HG03135 (cell line): ENCODE measurements around the gene CD3E.
"Not testable (repeated sequence)": the region's sequence is repeated elsewhere in the genome, so short reads cannot be mapped to it uniquely, and the experiment has no call there.

ENCODE experiments used
- ATAC-seq: cut with Tn5 transposase; IDR thresholded peaks from one replicate; pipeline ENCODE4 v1.9.1; 2021; ENCODE audit warnings: mild to moderate bottlenecking, moderate library complexity; ENCODE audit not compliant: unreplicated experiment

Gene CD3E

DNA sequence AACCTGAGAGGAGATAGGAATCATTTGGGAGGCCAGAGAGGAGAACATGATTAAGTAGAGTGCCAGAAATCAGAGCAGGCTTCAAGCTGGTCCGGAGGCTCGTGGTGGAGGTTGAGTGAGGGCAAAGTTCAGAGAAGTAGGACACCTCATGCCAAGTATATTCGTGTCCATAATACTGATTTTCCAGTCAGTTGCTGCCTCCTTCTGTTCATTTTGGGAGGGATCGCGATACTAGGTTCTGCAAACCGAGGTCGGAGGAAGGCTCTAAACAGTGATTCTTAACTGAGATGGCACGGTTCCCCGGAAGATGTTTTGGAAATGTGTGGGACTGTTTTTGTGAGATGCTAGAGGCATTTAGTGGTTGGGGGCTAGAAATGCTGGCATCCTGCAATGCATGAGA is 13.6 kb upstream of the CD3E start:
- ATAC-seq, result no peak

DNA sequence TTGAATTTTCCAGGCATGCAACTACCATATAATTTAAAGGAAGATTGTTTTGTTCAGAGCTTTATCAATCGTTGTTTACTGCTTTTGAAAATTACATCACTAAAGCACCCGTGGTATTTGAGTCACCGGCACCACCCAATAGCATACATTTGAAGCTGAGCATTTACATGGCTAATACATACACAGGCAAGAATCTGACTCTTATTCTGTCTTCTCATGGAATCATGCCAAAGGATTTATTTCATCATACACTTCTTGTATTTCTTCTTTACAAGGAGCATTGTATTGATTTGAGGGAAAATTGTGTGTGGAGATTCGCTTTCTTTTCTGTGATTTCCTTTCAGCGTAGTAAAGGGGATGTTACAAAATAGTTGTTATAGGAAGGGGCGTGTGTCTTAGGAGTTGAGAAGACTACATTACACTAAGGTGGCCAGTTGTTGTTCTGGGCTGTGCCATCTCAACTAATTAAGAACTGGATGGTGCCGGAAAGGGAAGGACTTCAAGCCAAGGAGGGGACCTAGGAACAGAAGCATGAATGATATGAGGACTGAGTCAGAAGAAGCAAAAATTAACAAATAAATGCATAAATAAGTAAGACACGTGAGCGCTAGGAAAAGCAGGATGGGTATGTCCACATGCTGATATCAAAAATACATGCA is 12.9 kb upstream of the CD3E start:
- no peak for ATAC-seq

DNA sequence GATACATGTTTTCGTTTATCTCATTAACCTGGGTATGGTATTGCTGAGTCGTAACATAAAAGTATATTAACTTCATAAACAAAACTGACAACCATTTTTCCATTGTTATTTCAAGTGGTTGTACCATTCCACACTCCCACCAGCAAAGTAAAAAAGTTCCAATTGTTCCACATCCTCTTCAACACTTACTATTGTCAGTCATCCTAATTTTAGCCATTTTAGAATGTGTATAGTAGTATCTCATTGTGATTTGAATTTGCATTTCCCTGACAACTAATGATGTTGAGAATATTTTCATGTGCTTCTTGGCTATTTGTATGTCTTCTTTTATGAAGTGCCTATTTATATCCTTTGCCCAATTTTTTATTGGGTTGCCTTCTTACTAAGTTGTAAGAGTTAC is 10.5 kb upstream of the CD3E start:
- no peak for ATAC-seq

DNA sequence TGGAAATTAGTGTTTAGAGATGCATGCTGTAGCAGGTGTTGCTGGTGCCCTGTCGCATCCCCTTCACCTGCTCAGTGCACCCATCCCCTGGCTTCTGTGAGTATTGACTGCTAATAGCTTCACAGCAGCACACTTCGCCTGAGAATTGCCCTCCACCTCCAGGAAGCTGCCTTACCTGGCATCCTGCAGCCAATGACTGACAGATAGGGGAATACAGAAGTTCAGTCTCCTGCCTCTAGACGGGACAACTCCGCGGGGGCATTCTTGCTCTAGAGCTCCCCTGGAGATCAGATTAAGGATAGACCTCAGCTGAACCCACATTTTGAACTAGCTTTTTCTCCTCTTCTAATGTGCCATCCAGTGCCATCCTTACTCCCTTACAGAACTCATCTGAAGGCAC is 9.3 kb upstream of the CD3E start:
- ATAC-seq, result no peak

DNA sequence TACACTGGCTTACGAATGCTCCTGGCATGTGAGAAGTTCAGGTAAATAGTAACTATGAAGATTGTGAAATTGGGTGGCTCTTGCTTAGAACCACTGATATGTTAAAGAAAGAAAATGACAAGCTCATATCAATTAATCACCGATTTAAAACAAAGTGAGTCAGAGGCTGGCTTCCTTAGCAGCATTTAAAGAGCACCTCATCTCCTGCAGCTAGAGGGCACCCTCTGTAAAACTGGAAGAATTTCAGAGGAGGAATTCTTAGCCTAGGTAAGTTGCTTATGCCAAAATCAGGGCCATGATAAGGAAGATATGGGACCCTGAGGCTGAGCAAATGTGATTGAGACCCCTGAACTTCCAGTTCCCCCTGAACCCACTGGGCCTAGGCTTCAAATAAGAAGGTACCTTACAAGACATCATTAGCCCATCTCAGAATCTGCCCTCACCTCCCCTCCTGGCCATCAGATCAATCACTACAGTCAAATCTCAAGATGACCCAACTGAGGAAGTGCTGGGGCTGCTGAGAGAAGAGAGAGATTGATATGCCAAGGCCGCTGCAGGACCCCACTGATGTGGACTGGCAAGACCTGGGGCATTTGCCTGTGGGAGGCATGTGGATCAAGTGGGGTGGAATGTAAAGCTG is 8.6 kb upstream of the CD3E start:
- no peak for ATAC-seq

DNA sequence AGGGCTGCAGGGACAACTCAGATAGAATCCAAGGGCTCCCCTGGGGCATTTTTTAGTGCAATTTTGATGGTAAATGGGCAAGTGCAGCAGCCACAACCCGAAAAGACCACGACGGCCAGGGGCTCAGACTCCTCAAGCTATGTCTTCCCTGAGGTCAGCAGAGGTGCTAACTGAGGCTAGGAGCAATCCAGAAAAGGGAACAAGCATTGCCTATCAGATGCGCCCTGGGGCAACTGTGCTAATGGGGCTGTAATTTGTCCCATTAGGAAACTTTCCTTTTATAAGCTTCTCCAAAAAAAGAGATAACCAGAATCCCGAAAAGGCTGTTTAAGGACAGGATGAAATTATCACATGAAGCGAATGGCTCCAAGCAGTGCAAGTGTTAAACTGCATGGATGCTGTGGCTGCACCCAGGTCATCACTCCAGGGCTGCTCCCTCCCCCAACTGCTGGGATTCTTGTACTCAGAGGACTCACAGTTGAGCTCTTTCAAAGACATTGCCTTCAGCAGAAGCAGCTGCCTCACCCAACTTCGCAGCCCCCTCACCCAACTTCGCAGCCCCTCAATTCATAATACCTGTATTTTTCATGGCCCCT is 2.8 kb upstream of the CD3E start:
- ATAC-seq, result no peak

DNA sequence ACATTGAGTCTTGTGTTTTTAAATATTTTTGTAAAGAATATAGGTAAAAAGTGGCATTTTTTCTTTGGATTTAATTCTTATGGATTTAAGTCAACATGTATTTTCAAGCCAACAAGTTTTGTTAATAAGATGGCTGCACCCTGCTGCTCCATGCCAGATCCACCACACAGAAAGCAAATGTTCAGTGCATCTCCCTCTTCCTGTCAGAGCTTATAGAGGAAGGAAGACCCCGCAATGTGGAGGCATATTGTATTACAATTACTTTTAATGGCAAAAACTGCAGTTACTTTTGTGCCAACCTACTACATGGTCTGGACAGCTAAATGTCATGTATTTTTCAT is 333 bp upstream of the CD3E start:
- ATAC-seq, result no peak

DNA sequence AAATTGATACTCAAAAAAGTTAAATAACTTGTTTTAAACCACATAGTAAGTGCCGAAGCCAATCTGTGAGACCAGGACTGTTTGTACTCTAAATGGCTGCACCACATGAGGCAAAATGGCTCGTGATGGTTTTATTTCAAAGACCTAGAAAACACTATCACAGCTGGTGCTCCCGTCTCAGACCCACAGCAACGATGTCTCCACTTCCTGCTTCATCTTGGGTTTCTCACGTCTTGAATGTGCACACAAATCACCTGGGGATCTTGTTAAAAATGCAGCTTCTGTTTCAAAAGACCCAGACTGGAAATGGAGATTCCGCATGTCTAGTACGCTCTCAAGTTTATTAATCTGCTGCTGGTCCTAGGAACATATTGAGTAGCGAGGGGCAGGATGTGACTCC is 1.2 kb downstream of the CD3E start:
- ATAC-seq, result no peak

DNA sequence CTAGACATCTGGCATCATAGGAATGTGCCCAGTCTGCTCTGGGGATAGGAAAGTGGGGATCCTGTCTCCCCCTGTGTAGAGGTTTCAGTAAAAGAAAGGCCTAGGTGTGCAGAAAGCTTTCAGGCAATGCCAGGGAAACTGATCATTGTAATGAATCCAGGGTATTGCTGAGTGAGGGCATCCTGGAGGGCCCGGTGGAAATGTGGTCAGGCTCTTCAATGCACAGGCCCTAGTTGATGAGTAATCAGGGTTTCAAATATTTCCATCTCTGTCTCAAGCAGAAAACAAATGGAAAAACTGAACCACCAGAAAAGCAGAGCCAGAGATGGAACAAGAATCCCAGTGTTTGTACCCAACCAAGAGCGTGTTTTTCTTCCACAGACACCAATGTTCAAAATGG is 2.0 kb downstream of the CD3E start:
- ATAC-seq, result no peak

DNA sequence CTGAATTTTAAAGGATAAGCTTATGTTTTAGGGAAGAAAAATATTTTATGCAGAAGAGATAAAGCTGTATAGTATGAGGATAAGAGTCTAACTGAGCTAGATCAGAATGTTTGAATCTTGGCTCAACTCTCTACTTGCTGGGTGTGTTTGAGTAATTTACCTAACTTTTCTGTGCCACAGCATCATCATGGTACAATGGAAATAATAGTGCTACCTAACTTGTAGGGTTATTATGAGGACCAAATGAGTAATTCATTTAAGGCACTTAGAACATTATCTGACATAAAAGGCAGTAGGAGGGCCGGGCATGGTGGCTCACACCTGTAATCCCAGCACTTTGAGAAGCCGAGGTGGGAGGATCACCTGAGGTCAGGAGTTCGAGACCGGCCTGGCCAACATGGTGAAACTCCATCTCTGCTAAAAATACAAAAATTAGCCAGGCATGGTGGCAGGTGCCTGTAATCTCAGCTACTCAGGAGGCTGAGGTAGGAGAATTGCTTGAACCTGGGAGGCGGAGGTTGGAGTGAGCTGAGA is 4.5 kb downstream of the CD3E start:
- not testable (repeated sequence) for ATAC-seq

DNA sequence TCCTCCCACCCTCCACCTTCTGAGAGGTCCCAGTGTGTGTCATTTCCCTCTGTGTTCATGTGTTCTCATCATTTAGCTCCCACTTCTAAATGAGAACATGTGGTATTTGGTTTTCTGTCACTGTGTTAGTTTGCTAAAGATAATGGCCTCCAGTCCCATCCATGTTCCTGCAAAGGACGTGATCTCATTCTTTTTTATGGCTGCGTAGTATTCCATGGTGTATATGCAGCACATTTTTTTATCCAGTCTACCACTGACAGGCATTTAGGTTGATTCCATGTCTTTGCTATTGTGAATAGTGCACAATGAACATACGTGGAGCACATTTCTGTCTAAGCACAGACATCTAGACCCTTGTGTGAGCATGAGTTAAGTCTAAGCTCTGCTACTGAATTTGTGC is 5.7 kb downstream of the CD3E start:
- no peak for ATAC-seq

DNA sequence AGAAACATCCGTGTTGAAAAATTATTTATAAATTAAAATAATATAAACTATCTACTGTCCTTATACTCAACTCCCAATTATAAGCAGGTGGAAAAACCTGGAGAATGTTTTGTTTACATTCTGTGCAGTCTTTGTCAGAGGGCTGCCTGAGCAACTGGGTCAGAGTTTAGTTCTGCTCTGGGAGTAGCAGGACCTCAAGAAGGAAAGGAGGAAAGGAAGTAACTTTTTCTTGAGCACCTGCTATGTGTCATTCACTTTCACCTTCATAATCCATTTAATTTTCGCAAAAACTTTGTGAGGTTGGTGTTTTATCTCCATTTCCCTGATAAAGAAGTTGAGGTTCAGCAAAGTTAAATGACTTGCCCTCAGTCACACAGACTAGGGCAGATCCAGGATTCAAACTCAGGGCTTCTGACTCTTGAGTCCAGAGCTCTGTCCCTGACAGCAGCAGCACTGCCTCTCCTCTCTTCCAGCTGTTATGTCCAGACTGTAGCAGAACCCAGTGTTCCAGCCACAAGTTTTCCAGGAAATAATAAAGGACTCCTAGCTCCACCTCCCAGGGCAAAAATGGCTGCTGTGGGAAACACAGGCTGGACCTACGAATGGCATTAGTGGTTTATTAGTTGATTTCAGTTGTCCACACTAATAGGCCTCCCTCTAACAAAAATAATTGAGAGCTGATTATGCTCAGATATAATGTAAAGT is 6.4 kb downstream of the CD3E start:
- ATAC-seq, result no peak

DNA sequence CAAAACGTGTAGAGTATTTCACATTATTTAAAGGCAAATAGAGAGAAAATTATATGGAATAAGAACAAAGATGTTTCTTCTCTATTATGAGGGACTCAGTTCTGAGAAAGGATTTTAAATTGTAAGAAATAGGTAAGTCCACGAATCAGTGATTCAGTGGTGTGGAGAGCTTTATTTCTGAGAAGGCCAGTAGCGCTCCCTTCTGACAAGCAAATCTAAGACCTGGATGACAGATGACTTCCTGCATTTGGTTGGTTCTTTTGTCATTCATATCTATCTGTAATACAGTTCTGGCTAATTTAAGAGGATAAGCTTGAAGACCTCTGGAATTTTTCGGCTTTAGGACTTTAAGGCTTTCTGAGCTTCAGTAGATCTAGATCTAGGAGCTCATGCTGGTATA is 7.0 kb downstream of the CD3E start:
- ATAC-seq, result no peak

DNA sequence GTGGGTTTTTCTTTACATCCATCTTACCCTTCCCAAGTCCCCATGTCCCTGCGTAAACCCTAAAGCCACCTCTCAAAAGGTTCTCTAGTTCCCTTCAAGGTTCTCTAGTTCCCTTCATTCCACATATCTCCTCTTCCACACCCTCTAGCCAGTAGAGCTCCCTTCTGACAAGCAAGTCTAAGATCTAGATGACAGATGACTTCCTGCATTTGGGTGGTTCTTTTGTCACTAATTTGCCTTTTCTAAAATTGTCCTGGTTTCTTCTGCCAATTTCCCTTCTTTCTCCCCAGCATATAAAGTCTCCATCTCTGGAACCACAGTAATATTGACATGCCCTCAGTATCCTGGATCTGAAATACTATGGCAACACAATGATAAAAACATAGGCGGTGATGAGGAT is 7.8 kb downstream of the CD3E start:
- no peak for ATAC-seq

DNA sequence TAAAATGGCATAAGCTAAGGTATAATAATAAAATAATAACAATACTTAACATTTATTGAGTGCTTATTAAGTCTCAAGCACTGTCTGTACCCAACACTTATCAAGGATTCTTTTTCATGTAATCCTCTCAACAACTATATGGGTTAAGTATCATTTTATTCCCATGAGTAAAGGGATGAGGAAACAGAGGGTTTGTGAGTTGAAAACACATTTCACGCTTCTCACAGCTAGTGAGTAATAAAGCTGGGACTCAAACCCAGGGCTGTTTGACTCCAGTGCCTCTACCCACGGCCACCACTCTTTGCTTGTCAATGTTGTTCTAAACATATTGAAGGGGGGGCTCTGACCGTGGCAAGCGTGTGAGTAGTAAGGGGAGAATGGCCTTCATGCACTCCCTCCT is 8.7 kb downstream of the CD3E start:
- ATAC-seq, result no peak

DNA sequence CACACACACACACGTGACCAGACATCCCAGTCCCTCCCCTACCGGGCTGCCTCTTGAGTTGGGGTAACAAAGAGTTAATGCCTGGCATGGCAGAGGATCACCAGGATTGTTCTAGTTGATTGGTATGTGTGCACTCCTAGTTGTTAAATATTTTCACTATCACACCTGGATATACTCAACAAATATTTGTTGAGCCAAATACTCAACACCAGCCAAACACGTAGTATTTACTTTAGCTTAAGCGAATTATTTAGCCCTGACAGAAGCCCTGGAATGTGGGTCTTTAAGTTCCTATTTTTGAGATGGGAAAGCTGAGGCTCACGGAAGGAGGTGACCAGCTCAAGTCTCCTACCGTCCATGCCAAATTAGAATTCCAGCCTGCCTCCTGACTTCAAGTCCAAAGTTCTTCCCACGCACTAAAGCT is 10.5 kb downstream of the CD3E start:
- no peak for ATAC-seq

DNA sequence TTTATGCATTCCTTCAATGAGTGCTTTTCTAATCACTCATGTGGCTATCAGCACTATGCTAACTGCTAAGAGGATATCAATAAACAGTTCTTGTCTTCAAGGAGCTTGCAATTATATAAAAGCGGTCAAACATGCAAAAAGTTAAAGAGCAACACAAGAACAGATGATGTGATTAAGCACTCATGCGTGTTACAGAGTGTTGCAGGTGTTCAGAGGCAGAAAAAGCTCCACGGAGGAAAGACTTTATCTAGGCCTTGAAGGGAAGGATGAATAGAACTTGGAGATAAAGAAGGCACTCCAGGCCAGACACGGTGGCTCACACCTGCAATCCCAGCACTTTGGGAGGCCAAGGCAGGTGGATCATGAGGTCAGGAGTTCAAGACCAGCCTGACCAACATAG is 13.6 kb downstream of the CD3E start:
- no peak for ATAC-seq

DNA sequence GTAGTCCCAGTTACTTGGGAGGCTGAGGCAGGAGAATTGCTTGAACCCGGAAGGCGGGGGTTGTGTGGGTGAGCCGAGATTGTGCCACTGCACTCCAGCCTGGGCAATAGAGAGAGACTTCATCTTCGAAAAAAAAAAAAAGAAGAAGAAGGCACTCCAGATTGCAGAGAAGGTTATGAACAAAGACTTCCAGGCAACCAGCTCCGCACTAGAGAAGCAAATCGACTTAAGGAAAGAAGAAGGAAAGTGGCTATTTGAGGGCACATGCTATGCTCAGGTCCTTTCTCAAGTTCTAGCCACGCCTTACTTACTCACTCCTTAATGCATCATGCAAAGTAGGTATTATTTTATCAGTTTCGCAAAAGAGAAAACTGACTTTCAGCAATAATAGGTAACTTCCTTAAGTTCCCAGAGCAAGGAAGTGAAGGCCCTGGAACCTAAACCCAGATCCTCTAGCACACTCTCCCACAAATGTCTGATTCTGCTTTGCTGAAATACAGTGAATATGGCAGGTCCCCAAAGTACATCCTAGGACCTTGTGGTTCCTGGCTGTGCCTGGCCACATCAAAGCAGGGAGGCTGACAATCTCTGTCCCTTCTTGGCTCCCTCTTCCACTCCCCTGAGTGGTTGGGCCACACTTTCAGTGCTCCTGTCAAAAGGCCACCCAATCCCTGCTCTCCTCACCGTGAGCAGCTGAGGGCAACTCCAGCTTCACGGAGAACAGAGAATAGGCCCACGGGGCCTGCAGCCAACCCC is 14.2 kb downstream of the CD3E start:
- no peak for ATAC-seq

DNA sequence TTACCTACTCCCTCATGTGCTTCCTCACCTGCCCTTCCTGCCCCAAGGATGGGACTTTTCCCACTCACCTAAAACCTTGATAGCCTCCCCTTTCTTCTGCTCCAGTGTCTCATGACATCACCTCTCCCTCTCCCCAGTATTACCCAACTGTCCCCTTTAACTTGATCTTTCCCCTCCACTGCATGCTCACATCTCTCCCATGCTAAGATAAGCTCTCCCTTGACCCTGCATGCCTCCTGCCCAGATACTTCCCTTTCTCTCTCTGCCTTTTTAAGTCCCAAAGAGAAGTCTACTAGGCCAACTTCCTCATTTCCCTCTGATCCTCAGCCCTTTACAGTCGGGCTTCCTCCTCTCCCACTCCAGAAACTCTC is 14.8 kb downstream of the CD3E start:
- no peak for ATAC-seq

DNA sequence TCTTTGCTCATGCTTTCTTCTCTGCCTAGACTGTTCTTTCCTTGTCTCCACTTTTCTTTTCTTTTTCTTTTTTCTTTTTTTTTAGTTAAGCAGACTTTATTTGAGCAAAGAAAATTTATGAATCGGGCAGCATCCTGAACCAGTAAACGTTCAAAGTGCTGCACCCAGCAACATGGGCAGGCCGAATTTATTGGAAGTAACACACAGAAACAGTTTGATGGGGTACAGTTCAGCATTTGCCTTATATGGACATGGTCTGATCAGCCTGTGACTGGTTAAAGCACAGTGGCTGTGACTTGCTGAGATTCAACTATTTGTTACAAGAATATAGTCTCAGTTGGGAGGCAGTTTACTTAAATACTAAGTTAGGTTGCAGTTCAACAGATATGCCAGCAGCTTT is 16.0 kb downstream of the CD3E start:
- no peak for ATAC-seq

DNA sequence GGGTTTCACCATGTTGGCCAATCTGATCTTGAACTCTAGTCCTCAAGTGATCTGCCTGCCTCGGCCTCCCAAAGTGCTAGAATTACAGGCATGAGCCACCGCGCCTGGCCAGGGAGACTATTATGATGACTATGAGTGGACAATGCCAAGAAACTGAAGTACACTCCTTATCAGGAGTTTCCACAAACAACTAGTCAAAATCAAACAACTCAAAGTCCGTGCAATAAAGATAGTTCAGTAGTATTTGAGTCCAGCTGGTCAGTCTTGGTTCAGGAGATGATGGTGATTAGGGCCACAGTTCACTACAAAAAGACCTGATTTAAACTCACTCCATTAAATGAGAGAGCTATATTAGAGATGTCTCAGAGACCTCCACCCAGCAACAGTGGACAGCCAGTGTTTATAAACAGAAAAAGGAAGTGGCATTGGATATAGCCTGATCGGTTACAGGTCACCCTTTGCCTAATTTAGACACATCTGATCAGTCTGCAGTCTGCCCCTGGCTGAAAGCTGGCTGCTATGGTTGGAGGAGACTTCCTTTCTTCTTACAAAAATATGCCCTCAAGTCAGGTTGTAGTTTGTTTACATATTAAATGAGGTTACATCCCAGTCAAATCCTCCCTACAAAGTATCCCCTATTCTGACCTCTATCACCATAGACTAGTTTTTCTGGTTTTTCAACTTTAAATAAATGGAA is 17.0 kb downstream of the CD3E start:
- no peak for ATAC-seq
